CD8-positive, alpha-beta memory T cell (primary cell): ENCODE results near the gene VIPR2. TPM values are rescaled to one million over a fixed set of nuclear protein-coding genes. Genes with fewer than 3 reads are reported as not detected.
A peak's percentile ranks its signal among the peaks of the same experiment; 100 is the strongest.

Source experiments
- CTCF ChIA-PET: fragments of 350-600 bp; sonication (Branson Sonifier 250); formaldehyde crosslinking; loops from one replicate; lab custom pipeline; 2021; ENCODE audit warnings: antibody characterized with exemption; lab: Charles Lee
- POLR2A ChIA-PET: fragments of 350-600 bp; sonication (Branson Sonifier 250); formaldehyde crosslinking; loops from one replicate; lab custom pipeline; 2021; ENCODE audit warnings: antibody characterized with exemption; lab: Charles Lee
- DNase-seq, 5 donors: peaks; one replicate each; pipeline versions ENCODE4 v3.0.0 to v3.0.0-alpha.2; 2020 to 2022; ENCODE audit warnings: mixed read lengths in 1 of 5
- H3K27ac ChIP-seq: one replicate; pipeline ENCODE4 v1.7.0; 2013; ENCODE audit warnings: low read depth, mild to moderate bottlenecking, low read length, moderate library complexity
- H3K27me3 ChIP-seq: 2 replicates; pipeline ENCODE4 v1.7.0; 2013; ENCODE audit warnings: low read length, mild to moderate bottlenecking; ENCODE audit not compliant: insufficient read depth, poor library complexity, severe bottlenecking
- H3K36me3 ChIP-seq: 2 replicates; pipeline ENCODE4 v1.7.0; 2013; ENCODE audit warnings: mild to moderate bottlenecking, low read length, moderate library complexity; ENCODE audit not compliant: insufficient read depth
- H3K4me1 ChIP-seq: 2 replicates; pipeline ENCODE4 v1.7.0; 2013; ENCODE audit warnings: mild to moderate bottlenecking, low read length, moderate library complexity; ENCODE audit not compliant: insufficient read depth
- H3K4me3 ChIP-seq: 2 replicates; pipeline ENCODE4 v1.7.0; 2013; ENCODE audit warnings: mild to moderate bottlenecking, low read length
- H3K9me3 ChIP-seq: 2 replicates; pipeline ENCODE4 v1.7.0; 2013; ENCODE audit warnings: mild to moderate bottlenecking, low read length
- H3K27ac Mint-ChIP-seq, 8 donors: one replicate each; pipeline ENCODE4 v1.8.0; 2020 to 2021; ENCODE audit warnings: mixed read lengths in 8 of 8, mild to moderate bottlenecking in 6 of 8, inconsistent platforms in 3 of 8, moderate library complexity in 3 of 8
- H3K27me3 Mint-ChIP-seq, 2 donors: one replicate each; pipeline ENCODE4 v1.8.0; 2020 to 2021; ENCODE audit warnings: mixed read lengths in 2 of 2, mild to moderate bottlenecking in 1 of 2, moderate library complexity in 1 of 2
- H3K36me3 Mint-ChIP-seq, 3 donors: one replicate each; pipeline ENCODE4 v1.8.0; 2020 to 2021; ENCODE audit warnings: mixed read lengths in 3 of 3, inconsistent platforms in 1 of 3, mild to moderate bottlenecking in 1 of 3
- H3K4me1 Mint-ChIP-seq, 3 donors: one replicate each; pipeline ENCODE4 v1.8.0; 2020 to 2021; ENCODE audit warnings: mixed read lengths in 3 of 3, inconsistent platforms in 1 of 3, mild to moderate bottlenecking in 1 of 3
- H3K4me3 Mint-ChIP-seq, 7 donors: one replicate each; pipeline ENCODE4 v1.8.0; 2020 to 2021; ENCODE audit warnings: mixed read lengths in 7 of 7, mild to moderate bottlenecking in 6 of 7, moderate library complexity in 4 of 7, inconsistent platforms in 2 of 7
- H3K9me3 Mint-ChIP-seq, 5 donors: one replicate each; pipeline ENCODE4 v1.8.0; 2020 to 2022; ENCODE audit warnings: mixed read lengths in 5 of 5, mild to moderate bottlenecking in 3 of 5, moderate library complexity in 2 of 5, inconsistent platforms in 1 of 5
- polyA plus RNA-seq: library from polyadenylated mRNA; unstranded; fragments of 300-500 nt; fragmentation: Illumina TruSeq; gene quantifications from one replicate; pipeline ENCODE4 v1.2.3, GENCODE V29; 2021
- total RNA-seq, 2 experiments: library from RNA; stranded (reverse); gene quantifications; one replicate each; pipeline ENCODE4 v1.2.3, GENCODE V29; 2021

The VIPR2 gene
- total and polyA plus RNA-seq, 3 experiments from 2014 or later = 0.15 to 0.61 (median 0.31) TPM

DNA sequence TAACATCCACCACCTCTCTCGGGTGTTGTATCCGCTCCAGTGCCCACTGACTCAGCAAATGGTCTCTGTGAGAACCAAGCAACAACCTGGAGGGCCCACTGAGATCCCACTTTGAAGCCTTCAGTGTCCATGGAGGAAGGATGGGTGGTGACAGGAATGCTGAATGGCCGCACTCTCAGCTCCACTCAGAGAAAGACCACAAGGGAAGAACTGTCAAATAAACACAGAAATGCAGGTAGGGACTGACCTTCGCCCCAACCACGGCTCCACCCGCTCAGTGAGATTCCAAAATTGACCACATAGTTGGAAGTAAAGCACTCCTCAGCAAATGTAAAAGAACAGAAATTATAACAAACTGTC lies 65.8 kb downstream of the VIPR2 start:
- Histone ChIP-seq H3K27ac (no peak overlapping the region), H3K4me1 (no peaks in the 10 kb centered on the region), H3K36me3 (no peaks in the 10 kb centered on the region), H3K27me3 (no peaks in the 10 kb centered on the region), H3K9me3 (no peaks in the 10 kb centered on the region), H3K4me3 (no peak overlapping the region)
- Mint-ChIP-seq H3K4me3 (no peak overlapping the region), H3K36me3 (no peaks in the 10 kb centered on the region), H3K4me1 (peaks cover 0 to under 1% (median 0%) of the 10 kb centered on the region in 3 donors), H3K9me3 (peaks cover 0 to 2% (median 0%) of the 10 kb centered on the region in 5 donors), H3K27me3 (peaks cover 5 to 11% of the 10 kb centered on the region in 2 donors), H3K27ac (no peak overlapping the region)
- DNase-seq = no peak
- POLR2A ChIA-PET = no interaction called here
- CTCF ChIA-PET = no interaction called here

DNA sequence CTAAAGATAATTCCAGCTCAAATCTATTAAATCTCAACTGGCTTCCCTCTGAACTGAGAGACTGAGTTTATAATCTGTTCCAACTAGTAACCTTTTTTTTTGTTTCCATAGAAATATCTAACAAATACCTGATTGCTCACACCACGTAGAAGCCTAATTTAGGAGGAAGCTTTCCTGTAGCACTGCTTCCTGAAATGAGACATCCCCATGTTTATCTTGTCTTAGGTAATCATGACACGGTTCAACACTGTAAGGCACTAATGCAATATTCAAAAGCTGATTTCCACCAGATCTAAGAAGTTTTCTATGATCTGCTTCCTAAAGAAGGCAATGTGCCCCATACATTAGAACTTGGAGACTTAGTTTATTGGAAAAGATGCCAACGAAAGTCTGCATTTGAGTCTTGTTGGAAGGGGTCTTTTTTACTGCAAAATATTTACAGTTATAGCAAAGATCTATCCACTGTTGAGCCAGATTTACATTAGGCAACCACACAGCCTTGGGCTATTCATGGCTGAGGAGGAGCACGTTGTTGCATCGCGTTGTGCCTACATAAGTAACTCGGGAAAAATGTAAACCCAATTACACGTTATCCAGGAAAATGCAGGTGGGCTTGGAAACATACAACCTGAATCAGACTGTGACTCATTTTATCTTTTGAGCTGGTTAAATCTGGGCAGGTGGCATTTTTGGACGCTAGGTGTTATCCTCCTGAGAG lies 66.3 kb downstream of the VIPR2 start:
- Histone ChIP-seq H3K27ac (no peak overlapping the region), H3K4me3 (no peak overlapping the region), H3K27me3 (no peaks in the 10 kb centered on the region), H3K4me1 (no peaks in the 10 kb centered on the region), H3K9me3 (no peaks in the 10 kb centered on the region), H3K36me3 (no peaks in the 10 kb centered on the region)
- ChIA-PET CTCF (no interaction called here), POLR2A (no interaction called here)
- no peaks in the 10 kb centered on the region for H3K36me3 Mint-ChIP-seq
- DNase-seq = no peak
- no peak overlapping the region for H3K4me3 Mint-ChIP-seq
- H3K27ac Mint-ChIP-seq = peak overlapping the region in 1 of 8 donors; percentile 44
- peaks cover 5 to 11% of the 10 kb centered on the region in 2 donors for H3K27me3 Mint-ChIP-seq
- peaks cover 0 to 2% (median 0%) of the 10 kb centered on the region in 5 donors for H3K9me3 Mint-ChIP-seq
- H3K4me1 Mint-ChIP-seq = no peaks in the 10 kb centered on the region

DNA sequence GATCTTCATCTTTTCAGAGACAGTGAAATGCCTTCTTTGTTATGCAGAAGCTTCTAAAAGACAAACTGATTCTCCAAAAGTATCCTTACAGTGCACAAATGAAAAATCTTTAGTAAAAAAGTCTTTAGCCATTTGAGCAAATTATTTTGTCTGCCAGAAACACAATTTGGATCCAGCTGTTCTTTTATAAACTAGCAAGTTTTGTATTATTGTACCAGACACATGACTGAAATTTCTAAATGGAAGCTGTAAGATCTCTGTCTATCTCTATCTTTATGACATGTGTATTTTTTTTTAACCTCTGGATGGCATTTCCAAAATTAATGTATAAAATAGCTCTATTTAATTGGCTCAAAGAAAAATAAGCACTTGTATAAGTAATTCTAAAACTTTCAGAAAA lies 68.3 kb downstream of the VIPR2 start:
- Histone ChIP-seq H3K27ac (no peak overlapping the region), H3K4me1 (no peaks in the 10 kb centered on the region), H3K36me3 (no peaks in the 10 kb centered on the region), H3K9me3 (no peaks in the 10 kb centered on the region), H3K4me3 (no peak overlapping the region), H3K27me3 (no peaks in the 10 kb centered on the region)
- Mint-ChIP-seq H3K9me3 (no peaks in the 10 kb centered on the region), H3K27ac (no peak overlapping the region), H3K4me1 (peaks cover under 1 to 1% (median 1%) of the 10 kb centered on the region in 3 donors), H3K36me3 (no peaks in the 10 kb centered on the region), H3K4me3 (no peak overlapping the region), H3K27me3 (peaks cover 4 to 11% of the 10 kb centered on the region in 2 donors)
- POLR2A ChIA-PET = no interaction called here
- DNase-seq = no peak
- CTCF ChIA-PET = no interaction called here

DNA sequence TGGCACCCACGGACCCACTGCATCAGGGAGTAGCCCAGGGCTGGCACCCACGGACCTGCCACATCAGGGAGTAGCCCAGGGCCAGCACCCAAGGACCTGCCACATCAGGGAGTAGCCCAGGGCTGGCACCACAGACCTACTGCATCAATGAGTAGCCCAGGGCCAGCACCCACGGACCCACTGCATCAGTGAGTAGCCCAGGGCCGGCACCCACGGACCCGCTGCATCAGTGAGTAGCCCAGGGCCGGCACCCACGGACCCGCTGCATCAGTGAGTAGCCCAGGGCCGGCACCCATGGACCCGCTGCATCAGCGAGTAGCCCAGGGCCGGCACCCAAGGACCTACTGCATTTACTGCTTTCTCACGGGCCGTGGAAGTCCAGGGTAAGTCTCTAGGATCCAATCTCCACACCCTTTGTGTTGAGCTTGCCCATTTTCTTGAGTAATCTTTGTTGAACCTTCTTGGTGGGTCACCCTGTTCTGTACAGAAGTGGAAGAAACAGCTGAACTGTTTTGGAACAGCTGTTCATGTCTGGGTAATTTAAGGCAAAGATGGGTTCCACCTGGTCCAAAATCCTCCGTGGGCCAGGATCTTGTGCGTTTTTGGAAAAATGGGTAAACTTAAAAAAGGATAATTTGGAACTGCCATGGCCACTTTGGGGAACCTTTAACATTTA lies 69.0 kb downstream of the VIPR2 start:
- POLR2A ChIA-PET = no interaction called here
- Histone ChIP-seq H3K27me3 (no peaks in the 10 kb centered on the region), H3K4me1 (no peaks in the 10 kb centered on the region), H3K27ac (no peak overlapping the region), H3K36me3 (no peaks in the 10 kb centered on the region), H3K9me3 (no peaks in the 10 kb centered on the region), H3K4me3 (no peak overlapping the region)
- CTCF ChIA-PET = no interaction called here
- Mint-ChIP-seq H3K9me3 (no peaks in the 10 kb centered on the region), H3K4me1 (peaks cover 4 to 8% (median 4%) of the 10 kb centered on the region in 3 donors), H3K27ac (no peak overlapping the region), H3K27me3 (peaks cover 5 to 11% of the 10 kb centered on the region in 2 donors), H3K4me3 (no peak overlapping the region), H3K36me3 (no peaks in the 10 kb centered on the region)
- no peak for DNase-seq

DNA sequence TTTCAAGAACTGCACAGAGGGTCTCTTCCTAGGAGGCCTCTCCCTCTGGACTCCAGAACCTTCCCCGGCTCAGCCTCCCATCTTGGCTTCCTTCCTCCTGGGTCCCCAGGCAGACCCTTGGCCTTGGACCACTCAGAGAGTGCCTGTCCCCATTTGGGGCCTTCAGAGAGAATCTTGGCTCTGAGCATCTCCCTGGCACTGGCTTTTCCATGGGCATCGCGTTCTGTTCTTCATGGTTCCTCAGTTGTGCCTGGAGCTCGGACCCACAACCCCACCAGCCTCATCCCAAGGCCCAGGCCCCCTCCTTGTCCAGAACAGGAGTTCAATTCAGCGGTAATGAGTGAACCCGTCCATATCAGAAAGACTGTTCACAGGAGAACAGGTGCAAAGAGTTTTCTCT lies 73.4 kb downstream of the VIPR2 start:
- Histone ChIP-seq H3K9me3 (no peaks in the 10 kb centered on the region), H3K4me1 (no peaks in the 10 kb centered on the region), H3K27ac (no peak overlapping the region), H3K27me3 (no peaks in the 10 kb centered on the region), H3K4me3 (no peak overlapping the region), H3K36me3 (no peaks in the 10 kb centered on the region)
- ChIA-PET POLR2A (no interaction called here), CTCF (no interaction called here)
- Mint-ChIP-seq H3K27ac (peak overlapping the region in 1 of 8 donors; percentile 89), H3K4me1 (peaks cover 13 to 30% (median 18%) of the 10 kb centered on the region in 3 donors), H3K4me3 (no peak overlapping the region), H3K9me3 (no peaks in the 10 kb centered on the region), H3K27me3 (peaks cover 0 to 6% of the 10 kb centered on the region in 2 donors), H3K36me3 (no peaks in the 10 kb centered on the region)
- DNase-seq = no peak

DNA sequence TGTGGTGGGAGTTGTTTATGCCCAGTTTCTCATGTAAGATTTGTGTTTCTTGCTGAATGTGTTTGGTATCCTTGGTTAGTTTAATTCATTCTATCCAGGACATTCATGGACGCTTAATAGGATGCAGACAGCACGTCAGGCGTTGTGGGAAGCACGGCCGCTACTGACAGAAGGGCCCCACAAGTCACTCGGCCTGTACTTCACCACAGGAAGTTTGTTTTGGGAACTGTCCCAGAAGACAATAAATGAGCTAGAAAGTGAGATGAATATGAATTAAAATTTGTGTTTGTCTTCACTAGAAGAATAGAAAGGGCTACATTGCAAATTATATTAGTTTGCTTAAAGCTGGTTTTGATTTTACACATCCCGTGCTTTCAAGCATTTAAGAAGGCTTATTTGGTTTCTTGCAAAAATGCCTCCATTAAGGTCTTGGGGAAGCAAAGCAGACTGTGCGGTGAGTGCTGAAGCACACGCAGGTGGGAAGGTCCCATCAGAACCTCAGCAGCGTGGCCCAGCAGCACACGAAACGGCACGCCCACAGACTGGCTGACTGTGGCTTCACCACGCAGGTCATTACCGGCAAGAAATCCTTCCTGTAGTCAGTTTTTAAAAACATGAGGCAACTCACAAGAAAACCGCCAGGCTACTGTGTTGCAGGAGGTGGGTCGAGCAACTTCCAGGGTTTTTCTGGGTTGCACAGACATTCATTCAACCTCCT lies 74.1 kb downstream of the VIPR2 start:
- CTCF ChIA-PET = no interaction called here
- Histone ChIP-seq H3K36me3 (no peaks in the 10 kb centered on the region), H3K4me1 (no peaks in the 10 kb centered on the region), H3K4me3 (no peak overlapping the region), H3K27me3 (no peaks in the 10 kb centered on the region), H3K27ac (no peak overlapping the region), H3K9me3 (no peaks in the 10 kb centered on the region)
- Mint-ChIP-seq H3K4me1 (peaks cover 13 to 30% (median 18%) of the 10 kb centered on the region in 3 donors), H3K36me3 (no peaks in the 10 kb centered on the region), H3K27me3 (peaks cover 0 to 6% of the 10 kb centered on the region in 2 donors), H3K9me3 (no peaks in the 10 kb centered on the region), H3K4me3 (peak overlapping the region in 4 of 7 donors; percentile 19 to 61 (median 36)), H3K27ac (peak overlapping the region in 3 of 8 donors; percentile 27 to 72 (median 39))
- DNase-seq = no peak
- POLR2A ChIA-PET = no interaction called here

DNA sequence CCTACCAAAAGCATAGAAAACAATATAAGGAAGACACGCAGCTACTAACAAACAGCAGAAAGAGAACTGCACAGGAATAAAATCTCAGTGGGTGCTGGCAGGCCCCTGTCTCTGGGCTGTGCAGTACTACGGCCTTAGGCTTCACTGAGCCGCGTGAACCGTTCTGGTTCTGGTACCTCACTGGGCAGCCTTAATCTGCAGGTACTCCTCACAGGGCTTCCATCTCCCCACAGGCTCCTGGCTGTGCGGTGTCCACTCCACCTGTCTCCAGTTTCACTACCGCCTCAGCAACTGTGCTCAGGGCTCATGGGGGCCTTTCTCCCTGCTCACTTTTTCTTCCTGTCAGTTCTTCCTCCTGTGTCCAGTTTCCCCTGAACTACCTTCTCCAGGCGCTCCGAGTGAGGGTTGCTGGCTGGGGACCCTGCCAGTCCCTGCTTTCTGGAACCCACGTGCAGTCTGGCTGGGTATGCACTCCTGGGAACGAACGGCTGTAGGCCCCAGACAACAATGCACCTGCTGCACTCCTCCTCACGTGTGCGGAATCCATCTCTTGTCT lies 75.7 kb downstream of the VIPR2 start:
- ChIA-PET CTCF (no interaction called here), POLR2A (no interaction called here)
- H3K4me1 Mint-ChIP-seq = peaks cover 13 to 30% (median 18%) of the 10 kb centered on the region in 3 donors
- H3K27me3 ChIP-seq = no peaks in the 10 kb centered on the region
- H3K36me3 Mint-ChIP-seq = no peaks in the 10 kb centered on the region
- H3K27ac Mint-ChIP-seq = peak overlapping the region in 6 of 8 donors; percentile 3 to 83 (median 70)
- H3K4me3 ChIP-seq = no peak overlapping the region
- no peaks in the 10 kb centered on the region for H3K36me3 ChIP-seq
- peak overlapping the region in 4 of 7 donors; percentile 44 to 61 (median 51) for H3K4me3 Mint-ChIP-seq
- peaks cover 0 to 6% of the 10 kb centered on the region in 2 donors for H3K27me3 Mint-ChIP-seq
- H3K27ac ChIP-seq = no peak overlapping the region
- DNase-seq = no peak
- H3K9me3 Mint-ChIP-seq = no peaks in the 10 kb centered on the region
- H3K4me1 ChIP-seq = no peaks in the 10 kb centered on the region
- no peaks in the 10 kb centered on the region for H3K9me3 ChIP-seq

DNA sequence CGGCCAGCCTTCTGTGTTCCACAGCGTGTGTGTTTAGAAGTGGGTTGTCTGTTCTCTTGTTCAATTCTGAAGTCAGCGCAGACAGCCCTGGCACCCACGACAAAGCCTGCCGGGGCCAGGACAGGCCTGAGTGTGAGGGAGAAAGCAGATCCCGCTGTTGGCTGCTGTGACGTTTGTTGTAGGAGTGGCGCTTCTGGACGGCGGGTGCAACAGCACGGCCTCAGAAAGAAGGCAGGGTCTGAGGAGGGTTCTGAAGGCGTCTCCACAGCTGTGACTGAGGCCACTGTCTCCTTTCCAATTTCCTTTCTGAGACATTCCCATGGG lies 76.2 kb downstream of the VIPR2 start:
- Mint-ChIP-seq H3K9me3 (no peaks in the 10 kb centered on the region), H3K4me3 (peak overlapping the region in 3 of 7 donors; percentile 44 to 56 (median 46)), H3K27ac (peak overlapping the region in 6 of 8 donors; percentile 50 to 83 (median 76)), H3K27me3 (peaks cover 0 to 6% of the 10 kb centered on the region in 2 donors), H3K4me1 (peaks cover 13 to 30% (median 18%) of the 10 kb centered on the region in 3 donors), H3K36me3 (no peaks in the 10 kb centered on the region)
- DNase-seq = peak in 1 of 5 donors; percentile 9
- no peak overlapping the region for H3K4me3 ChIP-seq
- ChIA-PET CTCF (no interaction called here), POLR2A (no interaction called here)
- H3K4me1 ChIP-seq = no peaks in the 10 kb centered on the region
- no peaks in the 10 kb centered on the region for H3K27me3 ChIP-seq
- no peaks in the 10 kb centered on the region for H3K36me3 ChIP-seq
- H3K27ac ChIP-seq = no peak overlapping the region
- no peaks in the 10 kb centered on the region for H3K9me3 ChIP-seq
